Pancreas (tissue), 10 donors: ENCODE measurements around the gene ROBO1. TPM values are rescaled to one million over a fixed set of nuclear protein-coding genes. Genes with fewer than 3 reads are reported as not detected.

Source experiments
- ATAC-seq, 4 donors: fragments of 200-7000 bp; cut with Tn5 transposase; one replicate each; pipeline versions ENCODE4 v1.8.0 to v1.9.1; 2020; ENCODE audit warnings: mild to moderate bottlenecking in 4 of 4, moderate library complexity in 4 of 4
- DNase-seq, 6 donors: peaks; one replicate each; pipeline ENCODE4 v3.0.0-alpha.2; 2020
- FAIRE-seq: peaks from 2 replicates; lab custom pipeline; 2012; peaks lifted over from hg19 to GRCh38; lab: Jason Lieb, UNC
- H3K27ac ChIP-seq, 4 donors: fragments of 200-600 bp; sonication (generic); 1 replicate in 3 of 4; 2 replicates in 1 of 4; pipeline versions ENCODE4 v1.5.0 to v1.8.0; 2020
- H3K27me3 ChIP-seq, 4 donors: fragments of 200-600 bp; one replicate each; pipeline ENCODE4 v1.8.0; 2021
- H3K36me3 ChIP-seq, 3 donors: fragments of 200-600 bp; sonication (generic) in 1 of 3; one replicate each; pipeline versions ENCODE4 v1.5.0 to v1.8.0; 2020 to 2021
- H3K4me1 ChIP-seq, 3 donors: fragments of 200-600 bp; one replicate each; pipeline ENCODE4 v1.8.0; 2021
- H3K4me3 ChIP-seq, 4 donors: fragments of 200-600 bp; sonication (generic) in 2 of 4; one replicate each; pipeline versions ENCODE4 v1.5.0 to v1.8.0; 2020 to 2021
- H3K9me3 ChIP-seq, 4 donors: fragments of 200-600 bp; one replicate each; pipeline ENCODE4 v1.8.0; 2021
- WGBS, 2 donors: extraction: QIAGEN DNeasy Blood & Tissue Kit; methylation state at CpG; one replicate each; pipeline ENCODE4 v1.1.7; 2013; 5-methylcytosine and 5-hydroxymethylcytosine counted together
- intact Hi-C, 3 donors: fragments of 100-400 bp; cut with DNase I; formaldehyde crosslinking; loops; one replicate each; pipeline versions ENCODE4 v1.11.1 to v1.14.2; 2022
- polyA plus RNA-seq, 2 donors: library from polyadenylated mRNA; stranded (reverse); fragments of 200-250 nt; gene quantifications; one replicate each; pipeline ENCODE4 v1.2.3, GENCODE V29; 2013
- total RNA-seq, 6 donors: library from RNA; stranded (reverse); fragmentation: NEBNext Ultra II Directional in 4 of 6; extraction: Animal tissue kit (Norgen Biotek cat#: 25700) in 4 of 6; gene quantifications; one replicate each; pipeline versions ENCODE4 v1.2.1 to v1.2.4, GENCODE V29; 2021 to 2023
- TF ChIP-seq, protein P1 (sequence below), 4 donors: fragments of 200-600 bp; sonication (generic) in 3 of 4; IDR thresholded peaks; one replicate each; pipeline versions ENCODE4 v1.5.0 to v1.8.0; 2021; ENCODE audit warnings: antibody characterized with exemption in 4 of 4
- donor health status: healthy with polysubstance abuse.
- donor health status: DM: no; HTN: no; CAD: no; lungs with moderate emphysema.
- donor health status: DM: no; HTN: no; CAD: no.
- donor health status: control.
- donor health status: control.
- donor health status: Bipolar disorder and iron deficiency.
- donor health status: DM: yes; HTN: yes; CAD: no.
- donor health status: DM: no; HTN: no; CAD: no.
- donor health status: DM: no; HTN: no; CAD: no.
- donor health status: DM: yes; HTN: yes; CAD: no.

The ROBO1 gene
- total and polyA plus RNA-seq, 8 donors = 0.51 to 8.5 (median 2.8) TPM

DNA sequence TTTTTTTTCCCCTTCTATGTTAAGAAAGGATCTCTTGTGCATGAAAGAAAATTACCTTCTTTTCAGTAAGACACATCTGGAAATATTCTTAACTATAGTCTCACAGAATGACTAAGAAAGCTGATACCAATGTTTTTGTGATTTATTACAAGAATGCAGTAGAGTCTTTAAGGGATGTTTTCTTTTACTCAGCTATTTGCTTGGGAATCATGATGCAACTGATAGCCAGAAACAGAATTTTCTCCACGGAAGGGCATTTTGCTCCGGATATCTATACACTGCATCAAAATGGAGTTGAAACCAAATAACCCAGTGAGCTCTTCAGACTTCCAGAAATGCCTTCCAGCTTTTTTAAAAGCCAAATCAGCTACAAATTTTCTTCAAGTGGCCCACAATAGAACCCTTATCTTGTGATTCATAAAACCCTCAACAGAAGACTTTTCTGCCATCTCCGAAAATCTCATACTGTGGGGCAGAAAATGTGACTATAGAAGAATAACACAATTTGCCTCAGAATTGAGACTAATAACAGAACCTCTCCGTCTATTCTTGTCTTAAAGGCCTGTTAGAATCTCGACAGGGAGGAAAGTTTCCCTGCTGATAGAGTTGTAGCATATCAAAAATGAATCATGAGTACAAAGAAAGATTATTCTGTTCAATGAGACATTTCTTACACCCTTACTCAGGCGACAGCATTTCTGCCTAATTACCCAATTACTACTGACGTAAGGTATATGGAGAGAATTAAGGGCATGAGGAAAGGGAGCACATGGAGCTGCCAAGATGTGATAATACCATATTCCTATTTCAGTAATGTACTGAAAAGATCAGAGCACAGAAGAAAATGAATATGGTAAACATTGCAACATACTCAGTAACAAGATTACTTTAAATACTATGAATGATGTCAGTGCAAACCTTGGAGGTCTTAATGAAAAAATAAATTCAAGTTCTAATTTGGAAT lies 900.1 kb downstream of the ROBO1 start:
- no peaks in the 10 kb centered on the region for H3K36me3 ChIP-seq
- WGBS, 2 donors = 33 to 41% methylated on average over 7 of the region's 7 CpGs
- DNase-seq = no peak
- H3K27me3 ChIP-seq = no peaks in the 10 kb centered on the region
- TF ChIP-seq, protein P1, sequence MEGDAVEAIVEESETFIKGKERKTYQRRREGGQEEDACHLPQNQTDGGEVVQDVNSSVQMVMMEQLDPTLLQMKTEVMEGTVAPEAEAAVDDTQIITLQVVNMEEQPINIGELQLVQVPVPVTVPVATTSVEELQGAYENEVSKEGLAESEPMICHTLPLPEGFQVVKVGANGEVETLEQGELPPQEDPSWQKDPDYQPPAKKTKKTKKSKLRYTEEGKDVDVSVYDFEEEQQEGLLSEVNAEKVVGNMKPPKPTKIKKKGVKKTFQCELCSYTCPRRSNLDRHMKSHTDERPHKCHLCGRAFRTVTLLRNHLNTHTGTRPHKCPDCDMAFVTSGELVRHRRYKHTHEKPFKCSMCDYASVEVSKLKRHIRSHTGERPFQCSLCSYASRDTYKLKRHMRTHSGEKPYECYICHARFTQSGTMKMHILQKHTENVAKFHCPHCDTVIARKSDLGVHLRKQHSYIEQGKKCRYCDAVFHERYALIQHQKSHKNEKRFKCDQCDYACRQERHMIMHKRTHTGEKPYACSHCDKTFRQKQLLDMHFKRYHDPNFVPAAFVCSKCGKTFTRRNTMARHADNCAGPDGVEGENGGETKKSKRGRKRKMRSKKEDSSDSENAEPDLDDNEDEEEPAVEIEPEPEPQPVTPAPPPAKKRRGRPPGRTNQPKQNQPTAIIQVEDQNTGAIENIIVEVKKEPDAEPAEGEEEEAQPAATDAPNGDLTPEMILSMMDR (IDR thresholded peaks at IDR 0.05) = no peak
- no peak for ATAC-seq
- H3K4me3 ChIP-seq = no peak overlapping the region
- FAIRE-seq = no peak
- H3K27ac ChIP-seq = no peak overlapping the region
- intact Hi-C loops = no loop called here
- H3K4me1 ChIP-seq = no peaks in the 10 kb centered on the region
- no peaks in the 10 kb centered on the region for H3K9me3 ChIP-seq

DNA sequence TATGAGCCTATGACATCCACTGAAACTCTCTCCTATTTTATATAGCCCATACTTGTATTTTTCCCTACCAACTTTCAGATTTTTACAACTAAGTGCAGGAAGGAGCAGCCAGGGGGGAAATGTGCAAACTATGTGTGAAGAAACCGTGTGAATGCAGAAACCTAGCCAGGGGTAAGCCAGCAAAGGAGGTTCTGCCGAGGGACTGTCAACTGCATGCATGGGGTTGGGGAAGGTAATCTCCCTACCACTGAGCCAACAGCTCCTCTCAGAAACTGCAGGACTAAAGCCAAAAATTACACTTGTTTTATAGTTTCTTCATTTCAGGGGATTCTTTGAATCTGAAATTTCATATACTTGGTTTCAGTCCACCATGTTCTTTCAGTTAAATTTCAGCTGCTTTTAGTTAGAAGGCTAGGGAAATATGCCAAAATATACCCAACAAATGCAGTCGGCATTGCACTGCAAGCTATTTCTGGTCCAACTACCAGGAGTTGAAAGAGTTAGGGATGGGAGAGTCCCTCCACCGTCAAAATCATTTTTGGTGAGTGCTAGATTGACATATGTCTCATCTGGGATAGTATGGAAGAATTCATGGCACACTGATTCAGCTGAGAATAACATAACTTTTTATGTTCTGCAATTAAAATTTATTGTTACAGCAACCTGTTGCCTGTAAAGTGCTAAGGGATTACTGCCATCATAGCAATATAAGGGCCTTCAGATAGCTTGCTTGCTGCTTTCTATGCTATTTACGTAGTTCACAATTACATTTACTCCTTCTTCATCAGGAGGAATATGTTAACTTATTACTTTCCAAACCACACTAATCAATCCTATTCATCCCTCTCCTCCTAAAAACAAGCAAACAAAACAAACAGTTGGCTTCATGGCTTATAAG lies 904.2 kb downstream of the ROBO1 start:
- Histone ChIP-seq H3K36me3 (no peaks in the 10 kb centered on the region), H3K4me3 (no peak overlapping the region), H3K27me3 (no peaks in the 10 kb centered on the region), H3K4me1 (peaks cover 0 to 4% (median 0%) of the 10 kb centered on the region in 3 donors), H3K9me3 (no peaks in the 10 kb centered on the region), H3K27ac (no peak overlapping the region)
- FAIRE-seq (no peak), DNase-seq (no peak), ATAC-seq (no peak)
- TF ChIP-seq, protein P1 (IDR thresholded peaks at IDR 0.05) = no peak
- WGBS, 2 donors = 71 to 81% methylated on average over 5 of the region's 5 CpGs
- intact Hi-C loops = no loop called here

DNA sequence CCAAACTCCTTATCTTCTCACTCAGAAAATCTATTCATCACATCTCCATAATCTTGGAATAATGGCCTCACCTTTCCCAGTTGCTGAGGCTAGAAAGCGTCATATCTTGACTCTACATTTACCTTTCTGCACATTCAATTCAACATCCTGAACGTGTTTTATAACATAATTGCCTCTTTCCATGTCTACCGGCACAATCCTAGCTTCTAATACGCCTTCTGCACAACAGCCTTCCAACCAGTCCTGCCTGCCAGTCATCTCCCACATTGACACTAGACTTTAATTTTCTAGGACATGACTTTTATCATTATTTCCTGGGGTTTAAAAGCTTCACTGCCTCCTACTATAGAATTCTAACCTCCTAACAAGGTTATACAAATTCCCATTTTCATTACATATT lies 906.6 kb downstream of the ROBO1 start:
- intact Hi-C loops = no loop called here
- WGBS, 2 donors = 79 to 82% methylated on average over 4 of the region's 4 CpGs

DNA sequence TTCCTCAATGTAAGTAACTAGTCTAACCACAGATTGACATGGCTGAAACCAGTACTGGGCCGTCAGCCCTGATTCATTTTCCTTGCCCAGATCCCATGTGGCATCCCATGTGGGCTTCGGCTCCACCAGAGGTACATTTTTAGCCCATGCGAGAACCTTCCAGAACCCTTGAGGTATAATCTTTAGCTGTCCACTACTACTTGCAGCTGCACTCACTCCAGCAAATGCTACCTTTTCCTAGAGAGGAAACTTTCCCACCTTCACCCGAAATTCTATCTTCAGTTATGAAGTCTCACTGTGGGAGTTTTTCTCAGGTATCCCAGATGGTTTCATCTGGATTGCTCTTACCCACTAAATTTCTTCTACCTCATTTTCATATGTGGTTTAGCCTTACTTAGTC lies 907.2 kb downstream of the ROBO1 start:
- intact Hi-C loops = no loop called here
- Histone ChIP-seq H3K36me3 (no peaks in the 10 kb centered on the region), H3K4me1 (peaks cover 0 to 4% (median 0%) of the 10 kb centered on the region in 3 donors), H3K4me3 (no peak overlapping the region), H3K9me3 (no peaks in the 10 kb centered on the region), H3K27ac (no peak overlapping the region), H3K27me3 (no peaks in the 10 kb centered on the region)
- ATAC-seq (no peak), FAIRE-seq (no peak), DNase-seq (no peak)
- 86 to 90% methylated on average over 4 of the region's 4 CpGs for WGBS, 2 donors
- TF ChIP-seq, protein P1 (IDR thresholded peaks at IDR 0.05) = no peak

More for the DNA sequence above, 906.6 kb downstream of the ROBO1 start:
- no peak overlapping the region for H3K4me3 ChIP-seq
- no peaks in the 10 kb centered on the region for H3K27me3 ChIP-seq
- no peak for ATAC-seq
- TF ChIP-seq, protein P1 (IDR thresholded peaks at IDR 0.05) = no peak
- peaks cover 0 to 4% (median 0%) of the 10 kb centered on the region in 3 donors for H3K4me1 ChIP-seq
- FAIRE-seq = no peak
- H3K27ac ChIP-seq = no peak overlapping the region
- DNase-seq = no peak
- H3K36me3 ChIP-seq = no peaks in the 10 kb centered on the region
- H3K9me3 ChIP-seq = no peaks in the 10 kb centered on the region
